Upper lobe of left lung (tissue), 4 donors: ENCODE data around the gene SPATA20.

Experiments
- CTCF ChIP-seq, 6 experiments: fragments of 450-650 bp in 4 of 6; fragments of 200-600 bp in 2 of 6; sonication (generic) in 2 of 6; IDR thresholded peaks; one replicate each; pipeline ENCODE4 v1.5.1; 2016 to 2019; ENCODE audit warnings: antibody characterized with exemption in 6 of 6
- POLR2A ChIP-seq, 4 donors: fragments of 450-650 bp; IDR thresholded peaks; one replicate each; pipeline ENCODE4 v1.5.1; 2016 to 2017; ENCODE audit warnings: antibody characterized with exemption in 4 of 4, mild to moderate bottlenecking in 2 of 4
- POLR2AphosphoS5 ChIP-seq, 2 donors: sonication (generic); formaldehyde crosslinking; IDR thresholded peaks; one replicate each; pipeline ENCODE4 v1.5.1; 2017; ENCODE audit warnings: antibody characterized with exemption in 2 of 2

GRCh38 chr17:50594892-50595291 lies 47.9 kb downstream of the SPATA20 start:
- no peak for TF ChIP-seq POLR2AphosphoS5 (IDR thresholded peaks at IDR 0.05)
- TF ChIP-seq CTCF (IDR thresholded peaks at IDR 0.05): no peak
- TF ChIP-seq POLR2A (IDR thresholded peaks at IDR 0.05): no peak
